HEK293 (cell line): ENCODE measurements around the gene KCNQ1.

Source experiments
- CTCF ChIA-PET: fragments of 350-600 bp; formaldehyde crosslinking; extraction: SDS; loops from one replicate; lab custom pipeline; 2021; ENCODE audit warnings: antibody characterized with exemption; lab: Yijun Ruan, JAX
- POLR2A ChIA-PET: fragments of 300-600 bp; formaldehyde crosslinking; extraction: SDS; loops from one replicate; lab custom pipeline; 2020; ENCODE audit warnings: antibody characterized with exemption, inconsistent platforms; lab: Yijun Ruan, JAX
- H3K27ac ChIP-seq: fragments of 200-500 bp; sonication (Bioruptor generic); 2 replicates; pipeline ENCODE4 v1.5.1; 2014; ENCODE audit warnings: low read depth, low read length, control low read depth, inconsistent platforms; ENCODE audit errors: extremely low read depth
- H3K36me3 ChIP-seq, 2 experiments: fragments of 200-500 bp in 1 of 2; sonication (Bioruptor generic) in 1 of 2; 1 replicate in 1 of 2; 2 replicates in 1 of 2; pipeline ENCODE4 v1.5.1; 2014 to 2017; ENCODE audit warnings: inconsistent platforms in 2 of 2, low read length in 2 of 2; ENCODE audit not compliant: control insufficient read depth in 2 of 2, insufficient read depth in 1 of 2
- H3K4me1 ChIP-seq: fragments of 200-500 bp; sonication (Bioruptor generic); 2 replicates; pipeline ENCODE4 v1.5.1; 2014; ENCODE audit warnings: mild to moderate bottlenecking, low read length, inconsistent platforms; ENCODE audit not compliant: control insufficient read depth, insufficient read depth
- H3K4me3 ChIP-seq: 2 replicates; pipeline ENCODE4 v1.5.1; 2011; ENCODE audit warnings: low read depth, mild to moderate bottlenecking, control low read depth, low read length, moderate library complexity
- H3K9me3 ChIP-seq: fragments of 200-500 bp; sonication (Bioruptor generic); 2 replicates; pipeline ENCODE4 v1.5.1; 2014; ENCODE audit warnings: low read depth, low read length, inconsistent platforms; ENCODE audit not compliant: control insufficient read depth, insufficient read depth
- CTCF ChIP-seq: fragments of 450-650 bp; formaldehyde crosslinking; IDR thresholded peaks from 2 replicates; pipeline ENCODE4 v1.5.1; 2016; ENCODE audit warnings: missing biosample characterization, missing genetic modification characterization
- MYNN ChIP-seq: fragments of 450-650 bp; formaldehyde crosslinking; IDR thresholded peaks from 2 replicates; pipeline ENCODE4 v1.5.1; 2016; ENCODE audit warnings: missing biosample characterization, missing genetic modification characterization, borderline replicate concordance
- REPIN1 ChIP-seq: fragments of 450-650 bp; formaldehyde crosslinking; IDR thresholded peaks from 2 replicates; pipeline ENCODE4 v1.5.1; 2017; ENCODE audit warnings: missing biosample characterization, missing genetic modification characterization, low read depth
- SP3 ChIP-seq: fragments of 450-650 bp; formaldehyde crosslinking; IDR thresholded peaks from 2 replicates; pipeline ENCODE4 v1.5.1; 2016; ENCODE audit warnings: missing biosample characterization, missing genetic modification characterization
- YY2 ChIP-seq: fragments of 450-650 bp; formaldehyde crosslinking; IDR thresholded peaks from 2 replicates; pipeline ENCODE4 v1.5.1; 2016; ENCODE audit warnings: missing biosample characterization, missing genetic modification characterization
- ZBTB17 ChIP-seq: fragments of 450-650 bp; formaldehyde crosslinking; IDR thresholded peaks from 2 replicates; pipeline ENCODE4 v1.5.1; 2016; ENCODE audit warnings: missing biosample characterization, missing genetic modification characterization
- ZNF132 ChIP-seq: fragments of 450-650 bp; formaldehyde crosslinking; IDR thresholded peaks from 2 replicates; pipeline ENCODE4 v1.5.1; 2017; ENCODE audit warnings: missing biosample characterization, missing genetic modification characterization, borderline replicate concordance
- ZNF280D ChIP-seq: fragments of 450-650 bp; formaldehyde crosslinking; IDR thresholded peaks from 2 replicates; pipeline ENCODE4 v1.5.1; 2016; ENCODE audit warnings: missing biosample characterization, missing genetic modification characterization
- ZNF335 ChIP-seq: fragments of 450-650 bp; formaldehyde crosslinking; conservative IDR thresholded peaks from 2 replicates; pipeline ENCODE4 v1.5.1; 2016; ENCODE audit warnings: missing biosample characterization, missing genetic modification characterization
- ZNF391 ChIP-seq: fragments of 450-650 bp; formaldehyde crosslinking; IDR thresholded peaks from 2 replicates; pipeline ENCODE4 v1.5.1; 2016; ENCODE audit warnings: low read depth, missing biosample characterization, missing genetic modification characterization, borderline replicate concordance
- ZNF473 ChIP-seq: fragments of 450-650 bp; formaldehyde crosslinking; IDR thresholded peaks from 2 replicates; pipeline ENCODE4 v1.5.1; 2017; ENCODE audit warnings: missing biosample characterization, missing genetic modification characterization
- ZNF560 ChIP-seq: fragments of 450-650 bp; formaldehyde crosslinking; IDR thresholded peaks from 2 replicates; pipeline ENCODE4 v1.5.1; 2017; ENCODE audit warnings: missing biosample characterization, missing genetic modification characterization, borderline replicate concordance
- ZNF776 ChIP-seq: fragments of 450-650 bp; formaldehyde crosslinking; IDR thresholded peaks from 2 replicates; pipeline ENCODE4 v1.5.0; 2017; ENCODE audit warnings: missing biosample characterization, missing genetic modification characterization, borderline replicate concordance
- TF ChIP-seq, protein P1 (sequence below): fragments of 450-650 bp; formaldehyde crosslinking; conservative IDR thresholded peaks from 2 replicates; pipeline ENCODE4 v1.5.1; 2016; ENCODE audit warnings: low read depth, missing biosample characterization, missing genetic modification characterization
- TF ChIP-seq, protein P2 (sequence below): fragments of 450-650 bp; formaldehyde crosslinking; IDR thresholded peaks from 2 replicates; pipeline ENCODE4 v1.5.1; 2016; ENCODE audit warnings: missing biosample characterization, missing genetic modification characterization, low read depth

KCNQ1 gene

GRCh38 chr11:2697866-2698265 lies 253.1 kb downstream of the KCNQ1 start:
- TF ChIP-seq REPIN1 = no peak
- ChIA-PET CTCF (interaction anchor here (0.8 kb wide), 1 partner anchor 20 kb away, joined by 3 read pairs; no protein-coding TSS in a partner anchor), POLR2A (no interaction called here)
- Histone ChIP-seq H3K27ac (no peak overlapping the region), H3K4me3 (peak overlapping the region; percentile 7; the same call in 1 of the 2 replicates), H3K36me3 (peaks cover 0 to 10% of the 10 kb centered on the region in 2 experiments; a peak in 1 of 3 replicates), H3K9me3 (no peaks in the 10 kb centered on the region), H3K4me1 (no peaks in the 10 kb centered on the region)

GRCh38 chr11:2698386-2699184 lies 253.8 kb downstream of the KCNQ1 start:
- POLR2A ChIA-PET = interaction anchor here (1.3 kb wide), 1 partner anchor 27 kb away, joined by 13 read pairs; no protein-coding TSS in a partner anchor
- Histone ChIP-seq H3K4me3 (peak overlapping the region; percentile 76), H3K9me3 (no peaks in the 10 kb centered on the region), H3K4me1 (no peaks in the 10 kb centered on the region)
- TF ChIP-seq ZNF473 (tag by site-specific recombination) = no peak
- TF ChIP-seq YY2 (tag by site-specific recombination) = no peak
- TF ChIP-seq ZNF280D = no peak
- TF ChIP-seq CTCF (tag by site-specific recombination) = no peak
- TF ChIP-seq, protein P1, sequence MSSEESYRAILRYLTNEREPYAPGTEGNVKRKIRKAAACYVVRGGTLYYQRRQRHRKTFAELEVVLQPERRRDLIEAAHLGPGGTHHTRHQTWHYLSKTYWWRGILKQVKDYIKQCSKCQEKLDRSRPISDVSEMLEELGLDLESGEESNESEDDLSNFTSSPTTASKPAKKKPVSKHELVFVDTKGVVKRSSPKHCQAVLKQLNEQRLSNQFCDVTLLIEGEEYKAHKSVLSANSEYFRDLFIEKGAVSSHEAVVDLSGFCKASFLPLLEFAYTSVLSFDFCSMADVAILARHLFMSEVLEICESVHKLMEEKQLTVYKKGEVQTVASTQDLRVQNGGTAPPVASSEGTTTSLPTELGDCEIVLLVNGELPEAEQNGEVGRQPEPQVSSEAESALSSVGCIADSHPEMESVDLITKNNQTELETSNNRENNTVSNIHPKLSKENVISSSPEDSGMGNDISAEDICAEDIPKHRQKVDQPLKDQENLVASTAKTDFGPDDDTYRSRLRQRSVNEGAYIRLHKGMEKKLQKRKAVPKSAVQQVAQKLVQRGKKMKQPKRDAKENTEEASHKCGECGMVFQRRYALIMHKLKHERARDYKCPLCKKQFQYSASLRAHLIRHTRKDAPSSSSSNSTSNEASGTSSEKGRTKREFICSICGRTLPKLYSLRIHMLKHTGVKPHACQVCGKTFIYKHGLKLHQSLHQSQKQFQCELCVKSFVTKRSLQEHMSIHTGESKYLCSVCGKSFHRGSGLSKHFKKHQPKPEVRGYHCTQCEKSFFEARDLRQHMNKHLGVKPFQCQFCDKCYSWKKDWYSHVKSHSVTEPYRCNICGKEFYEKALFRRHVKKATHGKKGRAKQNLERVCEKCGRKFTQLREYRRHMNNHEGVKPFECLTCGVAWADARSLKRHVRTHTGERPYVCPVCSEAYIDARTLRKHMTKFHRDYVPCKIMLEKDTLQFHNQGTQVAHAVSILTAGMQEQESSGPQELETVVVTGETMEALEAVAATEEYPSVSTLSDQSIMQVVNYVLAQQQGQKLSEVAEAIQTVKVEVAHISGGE (tag by site-specific recombination) = no peak
- TF ChIP-seq ZNF391 (tag by site-specific recombination) = no peak
- TF ChIP-seq, protein P2, sequence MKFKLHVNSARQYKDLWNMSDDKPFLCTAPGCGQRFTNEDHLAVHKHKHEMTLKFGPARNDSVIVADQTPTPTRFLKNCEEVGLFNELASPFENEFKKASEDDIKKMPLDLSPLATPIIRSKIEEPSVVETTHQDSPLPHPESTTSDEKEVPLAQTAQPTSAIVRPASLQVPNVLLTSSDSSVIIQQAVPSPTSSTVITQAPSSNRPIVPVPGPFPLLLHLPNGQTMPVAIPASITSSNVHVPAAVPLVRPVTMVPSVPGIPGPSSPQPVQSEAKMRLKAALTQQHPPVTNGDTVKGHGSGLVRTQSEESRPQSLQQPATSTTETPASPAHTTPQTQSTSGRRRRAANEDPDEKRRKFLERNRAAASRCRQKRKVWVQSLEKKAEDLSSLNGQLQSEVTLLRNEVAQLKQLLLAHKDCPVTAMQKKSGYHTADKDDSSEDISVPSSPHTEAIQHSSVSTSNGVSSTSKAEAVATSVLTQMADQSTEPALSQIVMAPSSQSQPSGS = no peak
- no peak for TF ChIP-seq MYNN
- TF ChIP-seq SP3 (tag by site-specific recombination) = no peak
- no peak for TF ChIP-seq ZNF132 (tag by site-specific recombination)
- TF ChIP-seq ZNF560 = no peak
- TF ChIP-seq ZNF335 = 0 out of 2 replicates have a peak, but pooled peaks have one; percentile 23
- no peak for TF ChIP-seq ZNF776
- TF ChIP-seq ZBTB17 (tag by site-specific recombination) = peak; percentile 47
- TF ChIP-seq, all 188 proteins: peak for 2
- H3K27ac ChIP-seq = peak overlapping the region; percentile 60; the same call in 1 of the 2 replicates
- CTCF ChIA-PET = no interaction called here
- H3K36me3 ChIP-seq = peaks cover 0 to 9% of the 10 kb centered on the region in 2 experiments; a peak in 1 of 3 replicates
